Ascending aorta (tissue), 2 donors: ENCODE data around the gene SULF2. TPM values are rescaled to one million over a fixed set of nuclear protein-coding genes. Genes with fewer than 3 reads are reported as not detected.

Experiments used
- DNase-seq, 2 donors: peaks; one replicate each; pipeline ENCODE4 v3.0.0-alpha.2; 2019; ENCODE audit warnings: low spot score in 2 of 2
- H3K27ac ChIP-seq, 2 donors: fragments of 200-600 bp; sonication (generic); one replicate each; pipeline ENCODE4 v1.5.1; 2016 to 2017; ENCODE audit warnings: mild to moderate bottlenecking in 1 of 2
- H3K27me3 ChIP-seq: fragments of 200-600 bp; sonication (generic); one replicate; pipeline ENCODE4 v1.5.1; 2017
- H3K36me3 ChIP-seq, 2 donors: fragments of 200-600 bp; sonication (generic); one replicate each; pipeline ENCODE4 v1.5.1; 2016
- H3K4me1 ChIP-seq, 2 donors: fragments of 200-600 bp; sonication (generic); one replicate each; pipeline ENCODE4 v1.5.1; 2016 to 2017; ENCODE audit warnings: mild to moderate bottlenecking in 1 of 2
- H3K4me3 ChIP-seq, 2 donors: fragments of 200-600 bp; sonication (generic); one replicate each; pipeline ENCODE4 v1.5.1; 2016 to 2017; ENCODE audit warnings: mild to moderate bottlenecking in 1 of 2
- H3K9me3 ChIP-seq, 2 donors: fragments of 200-600 bp; sonication (generic); one replicate each; pipeline ENCODE4 v1.5.1; 2016
- intact Hi-C: fragments of 100-400 bp; cut with DNase I; formaldehyde crosslinking; loops from one replicate; pipeline ENCODE4 v1.15.1; 2023
- total RNA-seq: library from RNA; depleted of rRNA; stranded (reverse); fragments of >200 nt; gene quantifications from one replicate; pipeline ENCODE4 v1.1.0, GENCODE V29; 2016
- TF ChIP-seq, protein P1 (sequence below), 3 experiments: fragments of 200-600 bp in 2 of 3; fragments of 450-650 bp in 1 of 3; sonication (generic) in 2 of 3; IDR thresholded peaks; one replicate each; pipeline ENCODE4 v1.5.1; 2016 to 2019; ENCODE audit warnings: antibody characterized with exemption in 3 of 3, mild to moderate bottlenecking in 1 of 3, moderate library complexity in 1 of 3

Gene SULF2
- total RNA-seq, 1 donor from 2014 or later: 194 TPM

DNA sequence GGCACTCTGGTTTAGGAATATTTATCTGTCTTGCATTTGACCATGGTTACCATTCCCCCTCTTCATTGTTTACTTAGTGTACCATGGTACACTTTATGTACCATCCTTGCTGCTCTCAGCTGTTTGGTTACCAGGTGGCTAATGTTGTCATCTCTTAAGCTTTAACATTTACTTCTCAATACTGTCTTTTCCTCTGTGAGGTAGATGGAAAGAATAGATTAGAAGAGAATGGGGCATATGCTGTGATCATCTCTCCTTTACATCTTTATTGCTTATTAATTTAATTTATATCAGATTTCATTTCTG is 174.4 kb downstream of the SULF2 start:
- H3K4me1 ChIP-seq: peaks cover 3 to 11% of the 10 kb centered on the region in 2 donors
- no peak for DNase-seq
- H3K27ac ChIP-seq: no peak overlapping the region
- TF ChIP-seq, protein P1, sequence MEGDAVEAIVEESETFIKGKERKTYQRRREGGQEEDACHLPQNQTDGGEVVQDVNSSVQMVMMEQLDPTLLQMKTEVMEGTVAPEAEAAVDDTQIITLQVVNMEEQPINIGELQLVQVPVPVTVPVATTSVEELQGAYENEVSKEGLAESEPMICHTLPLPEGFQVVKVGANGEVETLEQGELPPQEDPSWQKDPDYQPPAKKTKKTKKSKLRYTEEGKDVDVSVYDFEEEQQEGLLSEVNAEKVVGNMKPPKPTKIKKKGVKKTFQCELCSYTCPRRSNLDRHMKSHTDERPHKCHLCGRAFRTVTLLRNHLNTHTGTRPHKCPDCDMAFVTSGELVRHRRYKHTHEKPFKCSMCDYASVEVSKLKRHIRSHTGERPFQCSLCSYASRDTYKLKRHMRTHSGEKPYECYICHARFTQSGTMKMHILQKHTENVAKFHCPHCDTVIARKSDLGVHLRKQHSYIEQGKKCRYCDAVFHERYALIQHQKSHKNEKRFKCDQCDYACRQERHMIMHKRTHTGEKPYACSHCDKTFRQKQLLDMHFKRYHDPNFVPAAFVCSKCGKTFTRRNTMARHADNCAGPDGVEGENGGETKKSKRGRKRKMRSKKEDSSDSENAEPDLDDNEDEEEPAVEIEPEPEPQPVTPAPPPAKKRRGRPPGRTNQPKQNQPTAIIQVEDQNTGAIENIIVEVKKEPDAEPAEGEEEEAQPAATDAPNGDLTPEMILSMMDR (IDR thresholded peaks at IDR 0.05): no peak
- no peaks in the 10 kb centered on the region for H3K9me3 ChIP-seq
- intact Hi-C loops: loop anchor here (10.0 kb wide), 1 partner anchor 106 kb away; the partner anchor contains the start of gene NCOA3
- H3K27me3 ChIP-seq: no peaks in the 10 kb centered on the region
- H3K36me3 ChIP-seq: no peaks in the 10 kb centered on the region
- no peak overlapping the region for H3K4me3 ChIP-seq

DNA sequence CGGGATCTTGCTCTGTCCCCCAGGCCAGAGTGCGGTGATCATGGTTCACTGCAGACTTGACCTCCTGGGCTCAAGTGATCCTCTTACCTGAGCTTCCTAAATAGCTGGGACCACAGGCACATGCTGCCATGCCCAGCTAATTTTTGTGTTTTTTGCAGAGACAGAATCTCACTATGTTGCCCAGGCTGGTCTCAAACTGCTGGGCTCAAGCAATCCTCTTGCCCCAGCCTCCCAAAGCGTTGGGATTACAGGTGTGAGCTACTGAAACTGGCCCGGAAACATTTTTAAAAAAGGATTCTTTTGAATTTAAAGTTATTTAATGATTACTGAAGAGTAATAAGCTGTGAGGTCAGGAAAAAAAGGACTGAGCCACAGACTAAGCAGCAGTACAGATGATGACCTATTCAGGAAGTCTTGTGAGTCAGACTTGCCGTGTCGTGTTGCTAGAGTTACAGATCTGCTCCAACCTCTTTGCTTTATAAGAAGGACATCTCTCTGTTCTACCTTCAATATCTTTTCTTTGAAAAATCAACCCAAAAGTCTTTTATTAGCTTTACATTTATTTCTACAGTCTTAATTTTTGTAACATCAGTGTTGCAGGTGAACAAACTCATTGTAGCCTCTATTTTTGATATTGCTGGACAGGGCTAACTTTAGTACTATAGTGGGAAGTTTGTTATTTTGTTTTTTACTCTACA is 174.9 kb downstream of the SULF2 start:
- intact Hi-C loops: loop anchor here (10.0 kb wide), 1 partner anchor 106 kb away; the partner anchor contains the start of gene NCOA3
- TF ChIP-seq, protein P1 (IDR thresholded peaks at IDR 0.05): no peak
- H3K36me3 ChIP-seq: no peaks in the 10 kb centered on the region
- peak; percentile 33 to 84 for DNase-seq
- peak overlapping the region; percentile 41 to 55 for H3K27ac ChIP-seq
- no peaks in the 10 kb centered on the region for H3K27me3 ChIP-seq
- H3K9me3 ChIP-seq: no peaks in the 10 kb centered on the region
- peaks cover 3 to 11% of the 10 kb centered on the region in 2 donors for H3K4me1 ChIP-seq
- no peak overlapping the region for H3K4me3 ChIP-seq

DNA sequence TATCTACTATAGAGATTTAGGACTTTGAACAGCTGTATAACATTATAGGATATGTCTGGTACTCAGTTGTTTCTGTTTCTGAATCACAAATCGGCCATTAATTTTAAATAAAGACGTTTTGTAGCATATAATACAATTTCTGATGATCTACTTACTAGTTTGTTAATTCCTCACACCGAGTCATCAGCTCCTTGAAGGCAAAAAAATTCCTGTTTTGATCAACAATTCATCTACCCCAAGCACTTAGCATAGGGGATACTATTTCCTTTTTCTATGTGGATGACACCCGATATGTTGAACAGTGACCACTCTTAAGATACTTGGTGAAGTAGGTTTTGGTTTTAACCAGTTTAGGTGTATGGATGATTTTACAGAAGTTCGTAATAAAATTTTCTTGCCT is 176.3 kb downstream of the SULF2 start:
- no peaks in the 10 kb centered on the region for H3K27me3 ChIP-seq

More for the DNA sequence above, 176.3 kb downstream of the SULF2 start:
- TF ChIP-seq, protein P1 (IDR thresholded peaks at IDR 0.05): no peak
- Histone ChIP-seq H3K27ac (no peak overlapping the region), H3K4me1 (peaks cover 3 to 11% of the 10 kb centered on the region in 2 donors), H3K9me3 (no peaks in the 10 kb centered on the region), H3K36me3 (no peaks in the 10 kb centered on the region), H3K4me3 (no peak overlapping the region)
- intact Hi-C loops: no loop called here
- no peak for DNase-seq
